Hepatocyte (in vitro differentiated cells): ENCODE results near the gene DNM3. TPM values are rescaled to one million over a fixed set of nuclear protein-coding genes. Genes with fewer than 3 reads are reported as not detected.

ENCODE experiments used
- DNase-seq: peaks from one replicate; pipeline ENCODE4 v3.0.0-alpha.2; 2016; ENCODE audit warnings: low spot score
- H2AFZ ChIP-seq: fragments of 200-600 bp; sonication (generic); 2 replicates; pipeline ENCODE4 v1.6.0; 2016; ENCODE audit warnings: antibody characterized with exemption, mild to moderate bottlenecking
- H3K27ac ChIP-seq: fragments of 200-600 bp; sonication (generic); 2 replicates; pipeline ENCODE4 v1.5.1; 2016; ENCODE audit warnings: mild to moderate bottlenecking
- H3K27me3 ChIP-seq: fragments of 200-600 bp; sonication (generic); 2 replicates; pipeline ENCODE4 v1.6.1; 2016
- H3K36me3 ChIP-seq: fragments of 200-600 bp; sonication (generic); replicated peaks from 2 replicates; pipeline ENCODE4 v1.5.1; 2016; ENCODE audit warnings: low read depth; ENCODE audit not compliant: insufficient read depth
- H3K4me1 ChIP-seq: fragments of 200-600 bp; sonication (generic); 2 replicates; pipeline ENCODE4 v1.5.1; 2016; ENCODE audit warnings: mild to moderate bottlenecking, moderate library complexity; ENCODE audit not compliant: insufficient read depth
- H3K4me2 ChIP-seq: fragments of 200-600 bp; sonication (generic); 2 replicates; pipeline ENCODE4 v1.6.0; 2016
- H3K4me3 ChIP-seq: fragments of 200-600 bp; sonication (generic); 2 replicates; pipeline ENCODE4 v1.5.1; 2016; ENCODE audit warnings: mild to moderate bottlenecking
- H3K79me2 ChIP-seq: fragments of 200-600 bp; sonication (generic); 2 replicates; pipeline ENCODE4 v1.6.0; 2017; ENCODE audit warnings: mild to moderate bottlenecking
- H3K9me2 ChIP-seq: fragments of 200-600 bp; sonication (generic); replicated peaks from 2 replicates; pipeline ENCODE4 v1.6.0; 2017; ENCODE audit warnings: mild to moderate bottlenecking; ENCODE audit not compliant: insufficient read depth
- H3K9me3 ChIP-seq: fragments of 200-600 bp; sonication (generic); 2 replicates; pipeline ENCODE4 v1.5.1; 2016; ENCODE audit warnings: low read depth, mild to moderate bottlenecking
- H4K20me1 ChIP-seq: fragments of 200-600 bp; sonication (generic); 2 replicates; pipeline ENCODE4 v1.6.0; 2016; ENCODE audit warnings: mild to moderate bottlenecking; ENCODE audit not compliant: insufficient read depth, poor library complexity, severe bottlenecking
- EZH2 ChIP-seq: fragments of 200-600 bp; sonication (generic); IDR thresholded peaks from 2 replicates; pipeline ENCODE4 v1.6.1; 2016; ENCODE audit warnings: antibody characterized with exemption, mild to moderate bottlenecking, borderline replicate concordance
- EZH2phosphoT487 ChIP-seq: fragments of 200-600 bp; sonication (generic); IDR thresholded peaks from one replicate; pipeline ENCODE4 v1.6.1; 2018; ENCODE audit warnings: antibody characterized with exemption, mild to moderate bottlenecking, low read depth, moderate library complexity; ENCODE audit not compliant: unreplicated experiment, severe bottlenecking
- whole genome bisulfite sequencing: methylation state at CpG from one replicate; pipeline ENCODE4 v1.1.6; 2016; ENCODE audit warnings: low lambda C conversion rate; ENCODE audit errors: missing lambda C conversion rate; 5-methylcytosine and 5-hydroxymethylcytosine counted together
- polyA plus RNA-seq: library from polyadenylated mRNA; unstranded; fragments of >200 nt; fragmentation: Nextera tagmentation; extraction: Ambion mirVana; gene quantifications from 2 replicates; pipeline ENCODE4 v1.2.1, GENCODE V29; 2016
- total RNA-seq: library from RNA; depleted of rRNA; stranded (reverse); fragments of >200 nt; gene quantifications from 2 replicates; pipeline ENCODE4 v1.2.3, GENCODE V29; 2014
- TF ChIP-seq, protein P1 (sequence below): fragments of 200-600 bp; sonication (generic); IDR thresholded peaks from 2 replicates; pipeline ENCODE4 v1.5.1; 2016; ENCODE audit warnings: antibody characterized with exemption, mild to moderate bottlenecking; ENCODE audit not compliant: poor library complexity

Gene DNM3
- total and polyA plus RNA-seq, 2 experiments from 2014 or later: 1.5 TPM; not detected in 1

DNA sequence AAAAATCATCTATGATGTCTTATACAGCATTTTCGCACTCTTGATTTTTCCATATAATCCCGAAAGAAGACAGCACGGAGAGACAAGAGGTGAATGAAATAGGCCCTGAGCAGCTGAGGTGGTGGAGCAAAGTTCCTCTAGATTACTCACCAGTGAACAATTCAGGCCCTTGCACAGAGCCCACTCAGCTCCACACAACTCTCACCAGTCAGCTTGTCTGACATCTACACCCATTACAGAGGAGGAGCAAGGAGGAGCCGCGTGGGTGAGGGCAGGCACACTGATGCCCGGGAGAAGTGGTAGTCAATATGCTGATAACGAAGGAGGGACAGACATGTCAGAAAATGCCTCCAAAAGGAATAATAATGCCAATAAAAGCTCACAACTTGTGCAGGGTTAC lies 59.9 kb downstream of the DNM3 start:
- TF ChIP-seq EZH2phosphoT487 (no peak), EZH2 (no peak)
- TF ChIP-seq, protein P1, sequence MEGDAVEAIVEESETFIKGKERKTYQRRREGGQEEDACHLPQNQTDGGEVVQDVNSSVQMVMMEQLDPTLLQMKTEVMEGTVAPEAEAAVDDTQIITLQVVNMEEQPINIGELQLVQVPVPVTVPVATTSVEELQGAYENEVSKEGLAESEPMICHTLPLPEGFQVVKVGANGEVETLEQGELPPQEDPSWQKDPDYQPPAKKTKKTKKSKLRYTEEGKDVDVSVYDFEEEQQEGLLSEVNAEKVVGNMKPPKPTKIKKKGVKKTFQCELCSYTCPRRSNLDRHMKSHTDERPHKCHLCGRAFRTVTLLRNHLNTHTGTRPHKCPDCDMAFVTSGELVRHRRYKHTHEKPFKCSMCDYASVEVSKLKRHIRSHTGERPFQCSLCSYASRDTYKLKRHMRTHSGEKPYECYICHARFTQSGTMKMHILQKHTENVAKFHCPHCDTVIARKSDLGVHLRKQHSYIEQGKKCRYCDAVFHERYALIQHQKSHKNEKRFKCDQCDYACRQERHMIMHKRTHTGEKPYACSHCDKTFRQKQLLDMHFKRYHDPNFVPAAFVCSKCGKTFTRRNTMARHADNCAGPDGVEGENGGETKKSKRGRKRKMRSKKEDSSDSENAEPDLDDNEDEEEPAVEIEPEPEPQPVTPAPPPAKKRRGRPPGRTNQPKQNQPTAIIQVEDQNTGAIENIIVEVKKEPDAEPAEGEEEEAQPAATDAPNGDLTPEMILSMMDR: no peak
- H3K4me2 ChIP-seq: no peak overlapping the region
- no peaks in the 10 kb centered on the region for H3K4me1 ChIP-seq
- no peak overlapping the region for H3K4me3 ChIP-seq
- H3K9me2 ChIP-seq: no peaks in the 10 kb centered on the region
- H3K79me2 ChIP-seq: no peaks in the 10 kb centered on the region
- H4K20me1 ChIP-seq: no peaks in the 10 kb centered on the region
- no peaks in the 10 kb centered on the region for H3K9me3 ChIP-seq
- no peak overlapping the region for H2AFZ ChIP-seq
- no peak for DNase-seq
- H3K27me3 ChIP-seq: no peaks in the 10 kb centered on the region
- H3K36me3 ChIP-seq: no peaks in the 10 kb centered on the region
- 91% methylated on average over 7 of the region's 7 CpGs for WGBS
- H3K27ac ChIP-seq: no peak overlapping the region

DNA sequence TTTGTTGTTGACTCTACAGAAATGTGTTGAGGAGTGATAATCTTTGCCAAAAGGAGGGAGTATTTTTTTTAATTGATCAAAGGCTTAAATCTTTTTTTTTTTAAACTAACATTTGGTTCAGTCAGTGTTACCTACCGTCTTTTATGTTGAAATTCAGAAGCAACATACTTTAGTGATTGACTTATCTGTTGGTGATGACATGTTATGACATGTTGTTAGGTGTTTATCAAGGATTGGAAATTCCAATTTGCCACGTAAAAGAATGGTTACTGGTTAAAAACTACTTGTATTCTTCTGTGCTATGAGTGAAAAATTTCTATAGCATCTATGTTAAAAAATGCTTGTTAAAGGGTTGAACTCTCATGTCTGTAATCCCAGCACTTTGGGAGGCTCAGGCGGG lies 61.2 kb downstream of the DNM3 start:
- H3K9me3 ChIP-seq: no peaks in the 10 kb centered on the region
- TF ChIP-seq EZH2phosphoT487: no peak
- no peak for TF ChIP-seq EZH2
- TF ChIP-seq, protein P1: no peak
- no peaks in the 10 kb centered on the region for H3K9me2 ChIP-seq
- no peaks in the 10 kb centered on the region for H3K79me2 ChIP-seq
- H2AFZ ChIP-seq: no peak overlapping the region
- no peaks in the 10 kb centered on the region for H3K36me3 ChIP-seq
- H3K4me2 ChIP-seq: no peak overlapping the region
- H3K4me3 ChIP-seq: no peak overlapping the region
- WGBS: 81% methylated on average over 3 of the region's 3 CpGs
- DNase-seq: no peak
- H3K27me3 ChIP-seq: no peaks in the 10 kb centered on the region
- no peak overlapping the region for H3K27ac ChIP-seq
- no peaks in the 10 kb centered on the region for H4K20me1 ChIP-seq
- H3K4me1 ChIP-seq: no peaks in the 10 kb centered on the region

DNA sequence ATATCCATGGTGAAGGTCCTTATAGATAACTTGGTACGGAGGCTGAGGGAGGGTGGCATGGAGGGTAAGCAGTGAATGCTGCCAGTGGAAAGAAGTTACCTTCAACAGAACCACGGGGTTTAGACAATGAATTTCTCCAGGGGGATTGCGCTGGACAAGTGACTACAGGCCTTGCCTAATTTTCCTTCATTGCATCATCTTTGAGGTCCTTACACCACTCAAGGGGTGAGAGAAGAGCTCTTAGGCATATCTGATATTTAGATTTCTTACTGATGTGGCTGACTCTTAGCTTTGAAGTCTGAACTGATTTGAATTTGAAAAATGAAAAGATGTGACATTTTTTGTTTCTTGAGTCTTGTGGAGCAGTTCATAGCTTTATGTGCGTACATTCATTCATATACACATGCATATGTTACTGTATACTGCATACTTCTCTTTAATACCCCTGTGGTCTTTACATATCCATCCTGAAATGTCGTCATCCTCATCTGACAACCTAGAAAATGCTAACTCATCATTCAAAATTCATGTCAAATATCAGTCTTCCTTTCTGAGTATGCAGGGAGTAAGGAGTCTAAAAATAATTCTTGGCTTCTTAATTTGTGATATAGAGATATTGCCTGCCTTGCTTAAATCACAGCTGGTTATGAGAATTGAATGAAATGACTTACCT lies 63.6 kb downstream of the DNM3 start:
- no peaks in the 10 kb centered on the region for H3K4me1 ChIP-seq
- no peaks in the 10 kb centered on the region for H3K36me3 ChIP-seq
- H3K79me2 ChIP-seq: no peaks in the 10 kb centered on the region
- no peaks in the 10 kb centered on the region for H3K27me3 ChIP-seq
- DNase-seq: no peak
- 93% methylated on average over 5 of the region's 5 CpGs for WGBS
- no peaks in the 10 kb centered on the region for H3K9me3 ChIP-seq
- no peak overlapping the region for H2AFZ ChIP-seq
- no peak overlapping the region for H3K4me2 ChIP-seq
- TF ChIP-seq, protein P1: no peak
- no peak for TF ChIP-seq EZH2phosphoT487
- TF ChIP-seq EZH2: no peak
- no peaks in the 10 kb centered on the region for H3K9me2 ChIP-seq
- H3K27ac ChIP-seq: no peak overlapping the region
- no peaks in the 10 kb centered on the region for H4K20me1 ChIP-seq
- no peak overlapping the region for H3K4me3 ChIP-seq
